HG02642 (cell line): ENCODE measurements around the gene MXD4.

Experiments
- ATAC-seq: cut with Tn5 transposase; IDR thresholded peaks from one replicate; pipeline ENCODE4 v1.9.1; 2021; ENCODE audit warnings: mild to moderate bottlenecking; ENCODE audit not compliant: unreplicated experiment, poor library complexity

MXD4 gene

GRCh38 chr4:2253160-2254084, 8.5 kb downstream of the MXD4 start:
- no peak for ATAC-seq

DNA sequence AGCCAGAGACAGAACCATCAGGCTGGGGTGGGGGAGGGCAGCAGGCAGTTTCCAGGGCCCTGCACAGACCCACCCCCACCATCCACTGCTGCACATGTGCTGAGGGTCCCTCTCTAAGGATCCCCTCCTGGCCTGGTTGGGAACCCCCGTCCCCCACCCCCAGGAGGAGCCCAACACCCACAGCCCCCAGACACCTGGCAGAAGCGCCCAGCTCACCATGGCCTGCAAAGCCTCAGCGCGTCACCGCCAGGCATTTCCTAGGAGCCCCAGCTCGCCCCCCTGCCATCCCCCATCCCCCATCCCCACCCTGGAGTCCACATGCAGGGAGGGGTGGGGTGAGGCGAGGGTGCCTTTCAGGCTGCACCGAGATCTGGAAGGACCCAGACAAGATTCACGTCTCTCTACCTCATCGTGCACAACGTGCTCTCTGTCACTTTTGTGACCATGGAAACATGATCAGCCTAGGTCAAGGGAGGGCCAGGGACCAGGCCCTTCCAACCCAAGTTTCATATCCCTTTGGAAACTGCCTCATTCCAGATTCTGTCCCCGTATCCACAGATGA, 9.3 kb downstream of the MXD4 start:
- no peak for ATAC-seq

GRCh38 chr4:2251795-2252529, 9.9 kb downstream of the MXD4 start:
- ATAC-seq: no peak

DNA sequence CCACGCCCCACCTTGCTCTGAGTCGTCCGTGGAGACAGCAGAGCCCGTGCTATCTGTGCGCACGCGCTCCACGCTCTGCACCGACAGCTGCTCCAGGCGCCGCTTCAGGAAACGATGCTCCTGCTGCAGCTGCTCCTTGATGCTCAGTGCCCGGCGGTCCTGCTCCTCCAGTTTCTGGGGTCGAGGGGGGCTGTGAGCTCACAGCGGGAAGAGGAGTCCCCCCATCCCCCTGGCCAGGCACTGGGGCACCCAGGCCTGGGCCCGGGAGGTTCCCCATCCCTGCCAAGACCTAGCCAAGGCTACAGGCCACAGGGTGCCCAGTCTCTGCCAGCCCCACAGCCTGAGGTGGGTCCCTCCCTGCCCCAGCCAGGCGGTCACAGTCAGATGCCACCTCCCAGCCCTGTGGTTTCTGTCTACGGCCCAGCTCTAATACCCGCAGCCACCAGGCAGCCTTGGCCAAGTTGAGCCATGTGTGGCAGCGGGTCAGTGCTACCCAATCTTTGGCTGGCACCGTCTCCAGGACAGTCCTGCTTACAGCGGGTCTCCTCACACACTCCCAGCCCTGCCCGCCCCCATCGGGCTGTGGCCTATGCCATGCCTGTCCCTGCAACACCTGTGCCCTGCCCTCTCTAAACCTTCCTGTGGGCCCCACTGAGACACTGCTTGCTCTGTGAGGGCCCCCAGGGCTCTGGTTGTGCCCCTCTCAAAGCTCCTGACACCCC, 10.7 kb downstream of the MXD4 start:
- no peak for ATAC-seq

GRCh38 chr4:2250357-2251072, 11.4 kb downstream of the MXD4 start:
- no peak for ATAC-seq

DNA sequence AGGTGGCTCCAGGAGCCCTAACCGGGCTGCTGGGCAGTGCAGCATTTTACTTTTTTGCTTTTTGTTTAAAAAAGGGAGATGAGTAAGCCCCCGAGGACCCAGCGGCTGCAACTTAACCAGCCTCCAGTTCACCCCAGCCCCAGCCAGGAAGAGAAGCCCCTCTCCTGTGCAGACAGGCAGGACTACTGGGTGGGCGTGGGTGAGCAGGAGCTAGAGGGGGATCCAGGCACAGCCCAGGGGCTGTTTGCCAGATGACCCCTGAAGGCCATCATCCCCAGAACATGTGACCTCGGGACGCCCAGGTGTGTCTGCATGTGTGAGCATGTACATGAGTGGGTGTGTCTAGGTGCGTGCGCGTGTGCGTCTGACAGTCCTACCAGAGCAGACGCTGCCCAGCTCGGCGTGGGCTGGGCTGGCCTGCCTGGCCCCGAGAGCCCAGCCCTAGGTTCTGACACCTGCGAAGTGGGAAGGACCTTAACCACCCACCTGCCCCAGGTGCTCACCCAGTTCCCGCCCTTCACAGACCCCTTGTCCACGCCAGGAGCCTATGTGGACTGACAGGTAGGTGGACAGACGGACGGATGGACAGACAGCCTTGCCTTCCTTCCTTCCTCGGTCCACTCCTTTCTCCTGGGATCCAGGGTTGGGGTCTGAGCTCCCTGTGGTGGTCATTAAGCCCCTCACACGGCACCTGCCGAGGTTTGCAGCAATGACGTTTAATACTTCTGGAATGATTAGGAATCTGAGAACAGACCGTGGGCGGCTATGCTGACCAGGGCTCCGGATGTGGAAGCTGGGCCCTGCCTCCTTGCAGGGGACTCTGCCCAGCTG, 12.2 kb downstream of the MXD4 start:
- ATAC-seq: no peak

GRCh38 chr4:2248821-2249261, 13.1 kb downstream of the MXD4 start:
- ATAC-seq: no peak

GRCh38 chr4:2248044-2248780, 13.7 kb downstream of the MXD4 start:
- no peak for ATAC-seq

DNA sequence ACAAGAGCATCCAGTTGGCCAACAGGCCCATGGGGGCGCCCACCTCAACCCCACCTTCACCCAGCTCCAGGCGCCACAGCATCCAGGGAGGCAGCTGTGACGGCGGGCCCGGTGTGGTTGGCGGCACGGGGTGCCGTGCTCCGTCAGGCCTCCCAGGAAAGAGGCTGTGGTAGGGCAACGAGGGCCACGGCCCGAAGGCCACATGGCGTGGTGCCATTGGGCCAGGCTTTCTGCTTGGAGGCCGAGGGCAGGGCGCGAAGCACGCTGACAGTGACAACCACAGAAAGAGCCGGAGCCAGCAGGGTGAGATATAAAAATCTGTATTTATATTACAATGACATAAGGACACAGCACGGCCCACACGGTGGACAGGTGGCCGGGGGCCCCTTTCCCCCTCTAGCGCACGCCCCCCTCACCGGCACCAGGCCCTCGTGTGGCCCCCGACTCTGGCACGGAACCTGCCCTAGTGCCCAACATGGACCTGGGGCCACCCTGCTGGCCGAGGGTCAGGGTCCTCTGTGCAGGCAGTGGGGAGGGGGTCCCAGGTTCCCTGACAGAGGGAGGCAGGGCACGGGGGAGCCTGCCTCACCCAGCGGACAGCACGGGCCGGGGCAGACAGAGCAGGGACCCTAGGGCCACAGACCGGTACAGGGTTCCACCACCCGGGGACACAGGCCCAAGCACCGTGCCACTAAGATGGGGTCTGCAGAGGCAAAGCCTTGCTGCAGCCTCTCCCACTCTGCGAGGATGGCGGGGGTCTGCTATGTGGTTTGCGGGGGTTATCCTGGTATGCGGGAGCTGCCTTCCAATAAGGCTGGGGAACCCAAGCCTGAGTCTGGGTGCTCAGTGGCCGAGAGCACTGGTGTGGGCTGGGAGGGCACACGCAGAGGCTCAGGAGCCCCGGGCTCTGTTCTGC, 14.5 kb downstream of the MXD4 start:
- ATAC-seq: no peak

DNA sequence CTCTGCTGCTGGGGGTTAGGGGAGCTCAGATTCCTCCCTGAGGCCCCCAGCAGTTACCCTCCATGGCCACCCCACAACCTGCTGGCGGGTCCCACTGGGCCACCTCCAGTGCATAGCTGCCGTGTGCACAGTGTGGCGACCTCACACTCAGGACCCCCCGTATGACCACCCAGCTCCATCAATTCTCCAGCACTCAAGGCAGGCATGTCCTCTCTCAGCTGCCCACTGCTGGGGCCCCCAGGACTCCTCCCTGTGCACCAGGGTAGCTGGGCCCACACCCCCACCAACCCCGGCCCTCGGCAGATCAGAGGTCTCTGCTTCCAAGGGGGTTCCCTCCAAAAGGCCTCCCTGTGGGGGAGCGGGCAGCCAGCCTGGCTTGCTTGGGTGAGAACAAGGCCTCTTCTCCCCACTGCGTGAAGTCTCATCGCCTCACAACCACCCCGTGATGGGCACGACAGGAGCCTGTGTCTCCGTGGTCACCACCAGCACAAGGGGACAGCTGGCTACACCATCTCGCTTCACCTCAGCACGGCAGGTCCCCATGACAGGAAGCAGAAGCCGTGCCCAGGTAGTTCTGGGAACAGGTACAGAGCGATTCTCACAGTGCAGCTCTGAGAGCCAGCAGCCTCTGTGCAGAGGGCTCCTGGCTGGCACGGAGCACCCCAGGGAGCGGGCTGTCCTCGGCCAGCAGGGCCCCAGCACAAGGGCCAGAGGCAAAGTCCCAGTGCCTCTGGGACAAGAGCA, 15.4 kb downstream of the MXD4 start:
- ATAC-seq: no peak

- no peak for ATAC-seq
Measured at GRCh38 chr4:2245787-2246275, 16.1 kb downstream of the MXD4 start.

GRCh38 chr4:2245057-2245786, 16.7 kb downstream of the MXD4 start:
- ATAC-seq: no peak

- no peak for ATAC-seq
Measured at GRCh38 chr4:2243681-2244380, 18.1 kb downstream of the MXD4 start.

DNA sequence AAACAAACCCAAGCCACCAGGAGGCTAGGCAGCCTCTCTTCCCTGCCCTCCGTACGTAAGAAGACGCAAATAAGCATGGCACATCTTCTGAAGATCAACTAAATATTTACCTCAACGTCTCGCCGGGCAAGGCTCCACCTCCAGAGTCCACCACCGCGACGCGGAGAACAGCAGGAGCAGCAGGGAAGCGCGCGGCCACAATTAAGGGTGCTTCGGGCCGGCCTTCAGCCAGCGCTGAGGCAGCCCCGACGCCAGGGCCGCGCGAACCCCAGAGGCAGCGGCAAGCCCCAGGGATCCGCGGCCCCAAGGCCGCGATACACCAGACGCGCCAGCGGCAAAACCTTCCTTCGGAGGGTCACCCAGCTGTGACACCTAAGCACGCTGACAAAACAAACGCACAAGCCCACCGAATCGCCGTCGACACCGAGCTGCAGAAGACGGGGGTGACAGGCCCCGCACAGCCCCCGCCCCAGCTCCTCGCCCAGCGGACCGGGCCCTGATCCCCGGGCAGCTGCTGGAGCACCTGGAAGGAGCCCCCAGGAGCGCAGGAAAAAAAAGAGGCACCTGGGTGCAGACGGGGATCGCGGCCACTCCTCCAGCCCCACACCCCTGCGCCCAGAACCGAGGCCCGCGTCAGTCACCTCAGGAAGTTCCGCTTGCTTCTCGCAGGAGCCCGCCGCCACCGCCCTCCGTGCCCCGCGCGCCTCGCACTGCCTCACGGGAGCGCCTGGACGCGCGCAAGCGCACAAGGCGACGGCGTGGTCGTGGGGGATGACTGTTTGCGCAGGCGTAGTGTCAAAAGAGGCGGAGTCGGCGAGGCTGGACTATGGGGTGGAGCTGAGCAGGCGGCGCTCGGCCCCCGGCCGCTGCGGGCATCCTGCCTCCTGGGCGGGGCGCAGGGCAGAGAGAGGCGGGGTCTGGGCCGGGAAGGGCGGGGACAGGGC, 20.2 kb downstream of the MXD4 start, which contains the start of the genes HAUS3 and POLN:
Gene HAUS3 (minus strand): TSS at position 712 of the 944 bp plus-strand sequence. CDS start 1,175 bp downstream, outside the sequence.
Gene POLN (minus strand): TSS at position 712 of the 944 bp plus-strand sequence. CDS start 12,890 bp downstream, outside the sequence.
- ATAC-seq: peak; percentile 94
